ENCODE results near the gene FBXL13.
"Not testable (repeated sequence)": the region's sequence is repeated elsewhere in the genome, so short reads cannot be mapped to it uniquely, and the experiment has no call there.

Gene FBXL13

DNA sequence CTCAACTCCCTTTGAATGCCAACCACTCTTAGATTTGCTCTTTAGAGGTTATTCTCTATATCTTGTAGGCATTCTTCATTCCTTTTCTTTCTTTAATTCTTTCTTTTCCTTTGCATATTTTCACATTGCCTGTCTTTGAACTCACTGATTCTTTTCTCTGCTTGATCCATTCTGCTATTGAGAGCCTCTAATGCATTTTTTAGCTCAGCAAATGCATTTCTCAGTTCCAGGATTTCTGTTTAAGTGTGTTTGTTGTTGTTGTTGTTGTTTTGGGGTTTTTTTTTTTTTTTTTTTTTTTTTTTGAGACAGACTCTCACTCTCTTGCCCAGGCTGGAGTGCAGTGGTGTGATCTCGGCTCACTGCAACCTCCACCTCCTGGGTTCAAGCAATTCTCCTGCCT, 71.6 kb downstream of the FBXL13 start:
- TF ChIP-seq, protein P1, sequence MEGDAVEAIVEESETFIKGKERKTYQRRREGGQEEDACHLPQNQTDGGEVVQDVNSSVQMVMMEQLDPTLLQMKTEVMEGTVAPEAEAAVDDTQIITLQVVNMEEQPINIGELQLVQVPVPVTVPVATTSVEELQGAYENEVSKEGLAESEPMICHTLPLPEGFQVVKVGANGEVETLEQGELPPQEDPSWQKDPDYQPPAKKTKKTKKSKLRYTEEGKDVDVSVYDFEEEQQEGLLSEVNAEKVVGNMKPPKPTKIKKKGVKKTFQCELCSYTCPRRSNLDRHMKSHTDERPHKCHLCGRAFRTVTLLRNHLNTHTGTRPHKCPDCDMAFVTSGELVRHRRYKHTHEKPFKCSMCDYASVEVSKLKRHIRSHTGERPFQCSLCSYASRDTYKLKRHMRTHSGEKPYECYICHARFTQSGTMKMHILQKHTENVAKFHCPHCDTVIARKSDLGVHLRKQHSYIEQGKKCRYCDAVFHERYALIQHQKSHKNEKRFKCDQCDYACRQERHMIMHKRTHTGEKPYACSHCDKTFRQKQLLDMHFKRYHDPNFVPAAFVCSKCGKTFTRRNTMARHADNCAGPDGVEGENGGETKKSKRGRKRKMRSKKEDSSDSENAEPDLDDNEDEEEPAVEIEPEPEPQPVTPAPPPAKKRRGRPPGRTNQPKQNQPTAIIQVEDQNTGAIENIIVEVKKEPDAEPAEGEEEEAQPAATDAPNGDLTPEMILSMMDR (conservative IDR thresholded peaks at IDR 0.05): no peak
- no peak overlapping the region for H3K27ac ChIP-seq

DNA sequence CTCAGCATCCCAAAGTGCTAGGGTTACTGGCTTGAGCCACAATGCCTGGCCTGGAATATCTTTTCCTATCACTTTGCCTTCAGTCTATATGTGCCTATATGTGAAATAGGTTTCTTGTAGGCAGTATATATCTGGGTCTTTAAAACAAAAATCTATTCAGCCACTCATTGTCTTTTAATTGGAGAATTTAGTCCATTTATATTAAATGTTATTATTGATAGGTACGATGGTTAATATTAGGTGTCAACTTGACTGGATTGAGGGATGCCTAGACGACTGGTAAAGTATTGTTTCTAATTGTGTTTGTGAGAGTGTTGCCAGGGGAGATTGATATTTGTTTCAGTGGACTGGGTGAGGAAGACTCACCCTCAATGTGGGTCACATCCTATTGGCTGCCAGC, 73.4 kb downstream of the FBXL13 start:
- TF ChIP-seq, protein P1 (conservative IDR thresholded peaks at IDR 0.05): no peak
- H3K27ac ChIP-seq: no peak overlapping the region

DNA sequence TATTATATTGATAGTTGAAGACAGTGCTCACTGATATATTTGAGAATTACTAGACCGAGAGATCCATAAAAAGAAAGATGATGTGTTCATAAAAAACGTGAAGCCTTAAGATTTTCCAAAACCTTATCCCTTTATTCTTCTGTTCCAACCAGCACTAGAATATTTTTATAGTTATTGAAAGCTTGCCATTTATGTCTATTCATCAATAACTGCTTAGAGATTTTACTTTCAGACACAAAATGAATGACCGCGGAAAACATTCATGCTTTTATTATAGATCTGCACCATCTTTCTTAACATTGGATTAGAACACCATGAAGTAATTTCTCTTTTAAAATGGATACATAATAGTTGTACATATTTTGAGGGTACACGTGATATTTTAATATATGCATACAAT, 77.6 kb downstream of the FBXL13 start:
- TF ChIP-seq, protein P1 (conservative IDR thresholded peaks at IDR 0.05): no peak
- no peak overlapping the region for H3K27ac ChIP-seq

DNA sequence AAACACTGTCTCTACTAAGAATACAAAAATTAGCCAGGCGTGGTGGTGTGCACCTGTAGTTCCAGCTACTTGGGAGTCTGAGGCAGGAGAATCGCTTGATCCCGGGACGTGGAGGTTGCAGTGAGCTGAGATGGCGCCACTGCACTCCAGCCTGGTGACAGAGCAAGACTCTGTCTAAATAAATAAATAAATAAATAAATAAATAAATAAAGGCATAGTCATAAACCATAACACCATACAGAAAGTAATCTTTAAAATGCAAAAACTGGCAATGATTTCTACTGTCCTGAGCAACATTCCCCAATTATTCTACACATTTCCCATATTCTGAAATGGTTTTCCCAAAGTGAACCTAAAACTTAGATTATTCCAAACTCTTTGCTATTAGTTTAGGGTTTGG, 79.0 kb downstream of the FBXL13 start:
- H3K27ac ChIP-seq: not testable (repeated sequence)

DNA sequence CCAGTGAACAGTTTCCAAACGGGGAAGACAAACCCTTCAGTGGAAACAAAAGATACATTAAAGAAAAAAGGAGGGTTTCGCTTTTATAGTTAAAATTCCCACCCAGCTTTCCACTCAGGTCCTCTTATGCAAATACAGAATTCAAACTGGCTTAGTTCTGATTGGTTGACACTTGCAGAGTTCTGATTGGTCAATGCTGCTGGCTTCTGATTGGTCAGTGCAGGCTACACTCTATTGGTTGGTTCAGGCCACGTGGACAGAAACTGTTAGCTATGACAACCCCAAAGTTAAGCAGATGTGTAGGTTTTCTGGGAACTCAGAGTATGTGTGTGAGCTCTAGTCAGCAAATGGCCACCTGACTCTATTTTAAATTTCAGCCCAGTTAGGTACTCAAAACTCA, 80.0 kb downstream of the FBXL13 start:
- H3K27ac ChIP-seq: no peak overlapping the region
- TF ChIP-seq, protein P1 (conservative IDR thresholded peaks at IDR 0.05): no peak

DNA sequence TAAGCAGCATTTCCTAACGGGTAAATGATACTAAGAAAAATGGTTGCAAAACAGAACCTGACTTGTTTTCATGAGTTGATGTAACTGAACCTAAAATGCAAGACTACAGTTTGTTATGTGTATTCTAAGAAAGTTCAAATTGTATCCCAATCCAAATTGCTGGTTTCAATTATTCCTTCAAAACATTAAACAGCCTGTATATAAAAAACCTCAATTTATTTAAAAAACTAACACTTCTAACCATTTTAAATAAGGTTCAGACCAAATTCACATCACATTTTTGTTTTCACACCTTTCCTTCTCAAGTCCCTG, 80.9 kb downstream of the FBXL13 start:
- TF ChIP-seq, protein P1 (conservative IDR thresholded peaks at IDR 0.05): no peak
- no peak overlapping the region for H3K27ac ChIP-seq

DNA sequence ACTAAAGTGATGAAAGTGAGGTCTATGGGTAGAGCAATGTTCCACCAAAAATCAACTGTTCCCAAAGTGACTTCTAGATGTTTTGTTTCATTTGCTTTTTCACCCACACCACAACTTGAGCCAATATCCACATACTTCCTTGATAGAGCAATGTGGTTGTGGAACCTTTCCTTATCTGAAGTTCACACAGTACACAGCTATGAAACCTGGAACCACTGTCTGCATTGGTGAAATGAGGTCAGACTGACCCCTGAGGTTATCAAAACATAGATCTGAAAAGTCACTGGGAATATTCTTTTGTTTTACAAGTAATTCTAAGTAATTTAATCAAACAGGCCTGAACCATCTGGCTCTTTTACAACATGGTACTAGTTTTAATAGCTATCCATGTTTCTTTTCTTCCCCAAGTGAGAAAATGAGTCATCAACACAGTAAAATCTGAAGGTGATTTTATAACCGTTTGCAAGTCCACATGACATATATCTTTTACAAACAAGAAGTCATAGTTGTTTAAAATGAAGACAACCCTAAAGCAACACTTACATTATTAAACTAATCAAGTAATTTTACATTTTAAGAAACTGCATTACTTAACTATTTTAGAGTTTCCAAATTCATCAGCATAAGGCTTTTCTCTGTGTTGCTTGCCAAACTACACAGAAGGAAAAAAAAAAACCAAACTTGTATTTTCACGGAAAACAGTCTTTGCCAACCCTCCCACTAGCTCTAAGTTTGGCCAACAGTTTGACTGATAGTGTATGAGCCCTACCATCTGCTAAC, 81.5 kb downstream of the FBXL13 start:
- TF ChIP-seq, protein P1 (conservative IDR thresholded peaks at IDR 0.05): no peak
- H3K27ac ChIP-seq: no peak overlapping the region

DNA sequence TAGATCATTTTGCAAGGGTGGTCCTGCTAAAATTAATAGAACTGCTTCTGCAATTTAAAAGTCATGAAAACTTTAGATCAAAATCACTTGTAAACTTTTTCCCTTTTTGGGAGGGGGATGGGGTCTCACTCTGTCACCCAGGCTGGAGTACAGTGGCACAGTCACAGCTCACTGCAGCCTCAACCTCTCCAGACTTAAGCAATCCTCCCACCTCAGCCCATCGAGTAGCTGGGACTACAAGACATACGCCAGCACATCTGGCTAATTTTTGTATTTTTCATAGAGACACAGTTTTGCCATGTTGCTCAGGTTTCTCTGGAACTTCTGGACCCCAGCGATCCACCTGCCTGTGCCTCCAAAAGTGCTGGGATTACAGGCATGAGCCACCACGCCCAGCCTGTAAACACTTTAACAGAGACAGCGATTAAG, 82.1 kb downstream of the FBXL13 start:
- TF ChIP-seq, protein P1 (conservative IDR thresholded peaks at IDR 0.05): no peak
- no peak overlapping the region for H3K27ac ChIP-seq
